IMR-90 (cell line): Measurements from ENCODE around the gene CELF6.

Experiments
- CEBPB ChIP-seq: IDR thresholded peaks from 2 replicates; pipeline ENCODE4 v1.6.1; 2012; ENCODE audit warnings: low read depth, low read length, improper control_type of control experiment
- ELK1 ChIP-seq: fragments of 150-350 bp; IDR thresholded peaks from 2 replicates; pipeline ENCODE4 v1.6.1; 2016; ENCODE audit warnings: low read depth, mild to moderate bottlenecking, low read length, moderate library complexity, borderline replicate concordance
- MXI1 ChIP-seq: IDR thresholded peaks from 2 replicates; pipeline ENCODE4 v1.6.1; 2012; ENCODE audit warnings: low read depth, mild to moderate bottlenecking, low read length, moderate library complexity, borderline replicate concordance
- POLR2A ChIP-seq: IDR thresholded peaks from 2 replicates; pipeline ENCODE4 v1.6.1; 2012; ENCODE audit warnings: mild to moderate bottlenecking, low read depth, low read length
- TF ChIP-seq, protein P1 (sequence below): conservative IDR thresholded peaks from 2 replicates; pipeline ENCODE4 v1.5.1; 2012; ENCODE audit warnings: mild to moderate bottlenecking, low read depth, low read length, improper control_type of control experiment
- TF ChIP-seq, protein P2 (sequence below): fragments of 150-350 bp; IDR thresholded peaks from 2 replicates; pipeline ENCODE4 v1.6.1; 2017; ENCODE audit warnings: mild to moderate bottlenecking, antibody characterized with exemption, low read length, low read depth

DNA sequence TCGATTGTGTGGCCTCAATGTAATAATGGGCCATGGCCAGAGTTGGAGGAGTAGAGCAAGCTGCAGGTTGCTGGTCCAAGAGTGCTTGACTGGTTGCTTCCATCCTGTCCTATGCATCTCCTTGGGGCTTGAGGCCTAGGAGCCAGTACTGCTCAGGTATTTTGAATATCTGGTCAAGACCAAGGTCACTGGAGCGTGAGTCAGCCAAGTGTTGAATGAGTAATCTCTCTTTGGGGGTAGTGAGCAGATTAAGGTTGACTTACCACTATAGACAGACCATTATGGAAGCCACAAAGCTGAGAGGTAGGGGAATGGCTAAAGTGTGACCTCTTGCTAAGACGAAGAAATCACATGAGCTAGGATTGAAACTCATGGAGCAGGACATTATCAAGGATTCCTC lies 38.2 kb downstream of the CELF6 start:
- TF ChIP-seq POLR2A (no peak), ELK1 (no peak), MXI1 (no peak), CEBPB (no peak)
- TF ChIP-seq, protein P1, sequence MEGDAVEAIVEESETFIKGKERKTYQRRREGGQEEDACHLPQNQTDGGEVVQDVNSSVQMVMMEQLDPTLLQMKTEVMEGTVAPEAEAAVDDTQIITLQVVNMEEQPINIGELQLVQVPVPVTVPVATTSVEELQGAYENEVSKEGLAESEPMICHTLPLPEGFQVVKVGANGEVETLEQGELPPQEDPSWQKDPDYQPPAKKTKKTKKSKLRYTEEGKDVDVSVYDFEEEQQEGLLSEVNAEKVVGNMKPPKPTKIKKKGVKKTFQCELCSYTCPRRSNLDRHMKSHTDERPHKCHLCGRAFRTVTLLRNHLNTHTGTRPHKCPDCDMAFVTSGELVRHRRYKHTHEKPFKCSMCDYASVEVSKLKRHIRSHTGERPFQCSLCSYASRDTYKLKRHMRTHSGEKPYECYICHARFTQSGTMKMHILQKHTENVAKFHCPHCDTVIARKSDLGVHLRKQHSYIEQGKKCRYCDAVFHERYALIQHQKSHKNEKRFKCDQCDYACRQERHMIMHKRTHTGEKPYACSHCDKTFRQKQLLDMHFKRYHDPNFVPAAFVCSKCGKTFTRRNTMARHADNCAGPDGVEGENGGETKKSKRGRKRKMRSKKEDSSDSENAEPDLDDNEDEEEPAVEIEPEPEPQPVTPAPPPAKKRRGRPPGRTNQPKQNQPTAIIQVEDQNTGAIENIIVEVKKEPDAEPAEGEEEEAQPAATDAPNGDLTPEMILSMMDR, result no peak
- TF ChIP-seq, protein P2, sequence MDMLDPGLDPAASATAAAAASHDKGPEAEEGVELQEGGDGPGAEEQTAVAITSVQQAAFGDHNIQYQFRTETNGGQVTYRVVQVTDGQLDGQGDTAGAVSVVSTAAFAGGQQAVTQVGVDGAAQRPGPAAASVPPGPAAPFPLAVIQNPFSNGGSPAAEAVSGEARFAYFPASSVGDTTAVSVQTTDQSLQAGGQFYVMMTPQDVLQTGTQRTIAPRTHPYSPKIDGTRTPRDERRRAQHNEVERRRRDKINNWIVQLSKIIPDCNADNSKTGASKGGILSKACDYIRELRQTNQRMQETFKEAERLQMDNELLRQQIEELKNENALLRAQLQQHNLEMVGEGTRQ, result no peak
